Lung (tissue), 12 donors: ENCODE measurements around the gene KCNIP2. TPM values are rescaled to one million over a fixed set of nuclear protein-coding genes. Genes with fewer than 3 reads are reported as not detected.

Experiments used
- ATAC-seq: fragments of 200-7000 bp; cut with Tn5 transposase; one replicate; pipeline ENCODE4 v1.9.1; 2020; ENCODE audit warnings: moderate number of reproducible peaks; ENCODE audit not compliant: insufficient read depth, low FRiP score
- DNase-seq, 3 donors: peaks; one replicate each; pipeline ENCODE4 v3.0.0-alpha.2; 2013 to 2017
- H3K27ac ChIP-seq, 2 donors: one replicate each; pipeline ENCODE4 v1.5.1; 2013; ENCODE audit warnings: mild to moderate bottlenecking in 2 of 2, moderate library complexity in 2 of 2, control low read depth in 1 of 2, inconsistent platforms in 1 of 2, low read depth in 1 of 2, low read length in 1 of 2
- H3K27me3 ChIP-seq, 3 donors: one replicate each; pipeline ENCODE4 v1.5.1; 2013; ENCODE audit warnings: low read length in 2 of 3; ENCODE audit not compliant: control insufficient read depth in 3 of 3, insufficient read depth in 3 of 3
- H3K36me3 ChIP-seq, 4 donors: one replicate each; pipeline ENCODE4 v1.5.1; 2013; ENCODE audit warnings: low read length in 4 of 4, mild to moderate bottlenecking in 1 of 4, moderate library complexity in 1 of 4; ENCODE audit not compliant: control insufficient read depth in 4 of 4, insufficient read depth in 4 of 4
- H3K4me1 ChIP-seq, 5 donors: one replicate each; pipeline ENCODE4 v1.5.1; 2013; ENCODE audit warnings: low read length in 5 of 5, mild to moderate bottlenecking in 2 of 5, moderate library complexity in 1 of 5; ENCODE audit not compliant: control insufficient read depth in 5 of 5, insufficient read depth in 5 of 5
- H3K4me3 ChIP-seq: one replicate; pipeline ENCODE4 v1.5.1; 2013; ENCODE audit warnings: mild to moderate bottlenecking, control low read depth, moderate library complexity
- H3K9ac ChIP-seq, 2 donors: one replicate each; pipeline ENCODE4 v1.5.1; 2013; ENCODE audit warnings: low read length in 2 of 2, control low read depth in 1 of 2; ENCODE audit not compliant: insufficient read depth in 1 of 2
- H3K9me3 ChIP-seq, 4 donors: one replicate each; pipeline ENCODE4 v1.5.1; 2013; ENCODE audit warnings: low read length in 3 of 4, mild to moderate bottlenecking in 1 of 4, moderate library complexity in 1 of 4; ENCODE audit not compliant: control insufficient read depth in 4 of 4, insufficient read depth in 3 of 4
- WGBS, 2 donors: extraction: QIAGEN DNeasy Blood & Tissue Kit; methylation state at CpG; one replicate each; pipeline ENCODE4 v1.1.7; 2013; 5-methylcytosine and 5-hydroxymethylcytosine counted together
- polyA plus RNA-seq, 2 donors: library from polyadenylated mRNA; stranded (reverse); fragments of 200-250 nt; gene quantifications; one replicate each; pipeline ENCODE4 v1.2.1, GENCODE V29; 2013
- total RNA-seq, 2 donors: library from RNA; depleted of rRNA in 1 of 2; stranded (reverse); fragments of >200 nt in 1 of 2; gene quantifications; one replicate each; pipeline ENCODE4 v1.2.1, GENCODE V29; 2014 to 2021
- TF ChIP-seq, protein P1 (sequence below): IDR thresholded peaks from 2 replicates; pipeline ENCODE4 v1.5.1; 2012; ENCODE audit warnings: mild to moderate bottlenecking; ENCODE audit errors: control extremely low read depth, extremely low read depth
- donor health status: control.
- donor health status: control.
- donor health status: Bipolar disorder and iron deficiency.
- donor health status: healthy.
- donor health status: DM: yes; HTN: yes; CAD: no.

KCNIP2 gene
- total and polyA plus RNA-seq, 4 donors, result 0.37 to 3.1 (median 2.1) TPM

DNA sequence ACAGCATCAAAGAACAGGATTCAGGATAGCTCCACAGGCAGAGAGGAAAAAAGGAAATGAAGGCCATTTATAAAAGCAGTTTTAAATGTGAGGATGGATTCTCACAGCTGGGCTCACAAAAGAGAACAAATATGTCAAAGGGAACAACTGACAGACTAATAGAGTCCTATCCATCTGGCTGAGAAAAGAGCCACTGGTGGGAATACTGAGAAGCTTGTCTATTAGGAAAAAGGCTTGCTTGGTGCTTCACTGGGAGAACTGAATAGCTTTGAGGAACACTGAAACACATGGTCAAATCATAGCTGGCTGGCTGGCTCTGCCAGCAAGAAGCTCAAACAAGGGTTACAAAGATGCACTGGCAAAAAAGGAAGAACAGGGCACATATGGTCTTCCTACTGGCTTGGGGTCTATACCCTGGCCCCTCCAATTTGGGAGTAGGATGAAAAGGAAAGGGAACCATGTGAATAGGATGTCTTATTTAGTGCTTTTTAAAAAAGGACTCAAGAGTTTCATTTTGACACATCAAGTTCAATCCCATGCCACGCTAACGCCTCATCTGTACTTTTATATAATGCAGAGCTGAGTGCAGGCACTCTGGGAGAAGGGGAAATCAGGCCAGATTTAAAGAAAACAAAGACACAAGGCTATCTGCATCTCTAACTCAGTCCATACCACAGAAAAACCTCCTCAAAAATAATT is 44.8 kb upstream of the KCNIP2 start:
- Histone ChIP-seq H3K4me1 (peaks cover 0 to 10% (median 0%) of the 10 kb centered on the region in 5 donors), H3K27me3 (no peaks in the 10 kb centered on the region), H3K36me3 (peaks cover 0 to 6% (median 1%) of the 10 kb centered on the region in 4 donors), H3K4me3 (no peak overlapping the region), H3K9me3 (no peaks in the 10 kb centered on the region), H3K9ac (no peak overlapping the region), H3K27ac (peak overlapping the region in 1 of 2 donors; percentile 25)
- TF ChIP-seq, protein P1, sequence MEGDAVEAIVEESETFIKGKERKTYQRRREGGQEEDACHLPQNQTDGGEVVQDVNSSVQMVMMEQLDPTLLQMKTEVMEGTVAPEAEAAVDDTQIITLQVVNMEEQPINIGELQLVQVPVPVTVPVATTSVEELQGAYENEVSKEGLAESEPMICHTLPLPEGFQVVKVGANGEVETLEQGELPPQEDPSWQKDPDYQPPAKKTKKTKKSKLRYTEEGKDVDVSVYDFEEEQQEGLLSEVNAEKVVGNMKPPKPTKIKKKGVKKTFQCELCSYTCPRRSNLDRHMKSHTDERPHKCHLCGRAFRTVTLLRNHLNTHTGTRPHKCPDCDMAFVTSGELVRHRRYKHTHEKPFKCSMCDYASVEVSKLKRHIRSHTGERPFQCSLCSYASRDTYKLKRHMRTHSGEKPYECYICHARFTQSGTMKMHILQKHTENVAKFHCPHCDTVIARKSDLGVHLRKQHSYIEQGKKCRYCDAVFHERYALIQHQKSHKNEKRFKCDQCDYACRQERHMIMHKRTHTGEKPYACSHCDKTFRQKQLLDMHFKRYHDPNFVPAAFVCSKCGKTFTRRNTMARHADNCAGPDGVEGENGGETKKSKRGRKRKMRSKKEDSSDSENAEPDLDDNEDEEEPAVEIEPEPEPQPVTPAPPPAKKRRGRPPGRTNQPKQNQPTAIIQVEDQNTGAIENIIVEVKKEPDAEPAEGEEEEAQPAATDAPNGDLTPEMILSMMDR, result no peak
- WGBS, 2 donors, result 97 to 98% methylated on average over 2 of the region's 2 CpGs
- no peak for DNase-seq
- ATAC-seq, result no peak

DNA sequence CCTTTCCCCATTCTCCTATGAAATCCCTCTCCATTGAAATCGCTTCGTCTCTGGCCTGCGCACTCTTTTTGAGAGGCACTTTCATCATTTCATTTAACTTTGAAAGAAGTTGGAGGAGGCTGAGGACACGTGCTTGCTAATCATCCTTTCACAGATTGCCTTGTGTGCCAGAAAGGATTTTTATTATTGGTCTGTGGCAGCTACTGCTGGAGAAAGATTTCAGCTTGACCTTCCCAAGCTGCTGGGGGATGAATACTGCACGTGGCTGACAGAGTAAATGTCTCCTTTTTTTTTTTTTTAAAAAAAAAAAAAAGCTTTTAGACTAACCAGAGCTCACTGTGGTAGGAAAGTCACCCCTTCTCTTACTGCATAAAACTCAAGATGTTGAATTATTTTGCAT is 44.2 kb upstream of the KCNIP2 start:
- H3K36me3 ChIP-seq, result peaks cover 0 to 6% (median 1%) of the 10 kb centered on the region in 4 donors
- ATAC-seq (no peak), DNase-seq (no peak)
- no peaks in the 10 kb centered on the region for H3K27me3 ChIP-seq
- no peak overlapping the region for H3K4me3 ChIP-seq
- TF ChIP-seq, protein P1, result no peak
- 84 to 94% methylated on average over 5 of the region's 5 CpGs for WGBS, 2 donors
- H3K4me1 ChIP-seq, result peaks cover 0 to 9% (median 0%) of the 10 kb centered on the region in 5 donors
- no peaks in the 10 kb centered on the region for H3K9me3 ChIP-seq
- peak overlapping the region in 1 of 2 donors; percentile 25 for H3K27ac ChIP-seq
- H3K9ac ChIP-seq, result no peak overlapping the region

DNA sequence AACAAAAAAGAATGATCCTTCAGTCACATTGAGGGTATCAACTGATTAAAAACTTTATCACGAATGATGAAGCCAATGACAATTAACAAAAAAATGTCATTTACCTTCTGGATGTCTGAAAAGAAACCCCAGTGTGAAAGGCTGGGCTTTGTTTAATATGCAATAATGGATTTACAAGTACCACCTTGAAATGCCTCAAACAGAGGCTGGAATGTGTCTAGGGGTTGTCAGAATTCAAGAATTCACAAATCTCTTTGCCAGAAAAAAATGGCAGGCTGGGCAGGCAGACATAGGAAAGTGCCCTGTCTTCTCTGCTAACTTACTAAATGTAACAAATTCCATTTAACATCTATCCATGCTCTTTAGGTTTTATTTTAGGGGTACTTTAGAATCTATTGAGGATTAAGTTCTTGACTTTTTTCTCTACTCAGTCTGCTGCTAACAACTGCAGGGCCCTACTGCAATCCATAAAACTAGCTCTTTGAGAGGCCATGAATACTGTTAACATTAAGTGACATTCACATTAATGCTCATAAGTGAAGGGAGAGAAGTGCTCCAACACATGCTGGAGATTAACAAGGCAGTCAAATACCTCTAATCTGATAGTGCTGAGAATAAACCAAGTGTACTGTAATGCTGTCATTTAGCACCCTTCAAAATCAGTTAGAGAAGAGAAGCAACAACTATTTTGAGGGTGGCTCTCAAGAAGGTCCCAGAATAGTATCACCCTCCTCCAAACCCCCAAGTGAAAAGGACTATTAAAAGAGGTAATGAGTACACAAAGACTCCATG is 43.1 kb upstream of the KCNIP2 start:
- H3K27ac ChIP-seq, result peak overlapping the region in 1 of 2 donors; percentile 1
- TF ChIP-seq, protein P1, result no peak
- no peak overlapping the region for H3K4me3 ChIP-seq
- no peak for ATAC-seq
- H3K9me3 ChIP-seq, result no peaks in the 10 kb centered on the region
- WGBS, 2 donors, result 79 to 96% methylated on average over 1 of the region's 1 CpG
- H3K36me3 ChIP-seq, result peaks cover 0 to 6% (median 1%) of the 10 kb centered on the region in 4 donors
- no peak overlapping the region for H3K9ac ChIP-seq
- peaks cover 0 to 9% (median 0%) of the 10 kb centered on the region in 5 donors for H3K4me1 ChIP-seq
- peak in 1 of 3 donors; percentile 24 for DNase-seq
- H3K27me3 ChIP-seq, result no peaks in the 10 kb centered on the region
